Mucosa of gallbladder (tissue), 1 donor: ENCODE results near the gene IGFBP2. TPM values are rescaled to one million over a fixed set of nuclear protein-coding genes. Genes with fewer than 3 reads are reported as not detected.

Source experiments
- DNase-seq: peaks from one replicate; pipeline ENCODE4 v3.0.0-alpha.2; 2020; ENCODE audit warnings: low spot score
- total RNA-seq: library from RNA; stranded (reverse); gene quantifications from one replicate; pipeline ENCODE4 v1.2.1, GENCODE V29; 2021
- donor health status: DM: no; HTN: no; CAD: no.

IGFBP2 gene
- total RNA-seq, 1 donor from 2014 or later = 27.7 TPM

DNA sequence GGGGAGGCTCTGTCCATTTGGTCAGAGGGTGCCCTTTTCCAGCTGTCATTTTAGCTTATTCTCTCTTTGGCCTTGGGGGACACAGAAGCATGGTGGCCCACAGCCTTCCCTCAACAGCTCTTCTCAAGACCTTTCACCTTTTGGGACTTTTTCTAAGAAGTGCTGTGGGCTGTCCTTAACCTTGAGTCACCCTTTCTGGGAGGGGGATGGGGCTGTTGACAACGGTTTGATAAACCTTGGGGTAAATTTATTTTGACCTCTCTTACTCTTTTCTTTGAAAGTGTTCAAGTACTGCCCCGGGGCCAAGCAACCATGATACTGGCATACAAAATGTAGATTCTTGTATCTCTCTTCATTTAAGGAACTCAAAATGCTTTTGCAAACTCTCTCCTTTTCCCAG is 48.5 kb downstream of the IGFBP2 start:
- DNase-seq = no peak

DNA sequence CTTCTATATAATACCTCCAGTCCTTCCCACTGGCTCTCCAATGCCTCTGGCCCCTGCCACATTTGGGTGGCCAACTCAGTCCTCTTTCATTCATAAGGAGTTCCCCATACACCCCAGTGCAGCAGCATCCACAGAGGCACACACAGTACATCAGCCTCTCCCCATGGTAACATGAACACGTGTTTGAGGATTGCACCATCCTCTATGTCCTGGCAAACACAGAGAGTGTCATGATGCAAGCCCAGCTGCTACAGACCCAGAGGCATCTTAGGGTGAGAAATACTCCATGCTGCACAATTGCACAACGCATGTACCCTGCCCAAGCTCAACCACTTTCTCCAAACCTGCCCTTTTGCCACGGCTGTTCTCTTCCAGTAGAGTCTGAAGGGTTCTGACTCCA is 50.6 kb downstream of the IGFBP2 start:
- DNase-seq = peak; percentile 73

DNA sequence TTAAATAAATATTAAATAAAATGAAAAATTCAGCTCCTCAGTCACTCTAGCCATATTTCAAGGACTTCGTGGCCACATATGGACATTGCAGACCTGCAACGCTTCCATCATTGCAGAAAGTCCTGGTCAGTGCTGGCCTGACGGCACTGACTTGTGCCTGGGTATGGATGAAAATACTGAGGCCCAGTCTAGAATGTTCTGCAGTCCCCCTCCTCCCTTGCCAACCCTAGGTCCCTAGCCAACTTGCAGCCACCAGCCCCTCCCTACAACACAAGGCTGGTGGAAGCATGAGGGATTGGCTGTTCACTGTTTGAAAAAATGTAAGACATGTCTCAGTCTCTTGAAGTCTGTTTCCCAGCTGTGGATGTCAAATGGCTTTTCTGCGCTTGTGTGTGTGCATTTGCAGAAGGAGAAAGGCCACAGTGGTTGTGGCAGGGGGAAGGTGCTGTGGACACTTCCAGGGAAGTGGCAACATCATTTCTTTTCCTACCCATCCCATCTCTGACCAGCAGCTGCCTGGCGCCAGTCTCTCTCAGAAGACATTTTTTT is 52.2 kb downstream of the IGFBP2 start:
- DNase-seq = no peak

DNA sequence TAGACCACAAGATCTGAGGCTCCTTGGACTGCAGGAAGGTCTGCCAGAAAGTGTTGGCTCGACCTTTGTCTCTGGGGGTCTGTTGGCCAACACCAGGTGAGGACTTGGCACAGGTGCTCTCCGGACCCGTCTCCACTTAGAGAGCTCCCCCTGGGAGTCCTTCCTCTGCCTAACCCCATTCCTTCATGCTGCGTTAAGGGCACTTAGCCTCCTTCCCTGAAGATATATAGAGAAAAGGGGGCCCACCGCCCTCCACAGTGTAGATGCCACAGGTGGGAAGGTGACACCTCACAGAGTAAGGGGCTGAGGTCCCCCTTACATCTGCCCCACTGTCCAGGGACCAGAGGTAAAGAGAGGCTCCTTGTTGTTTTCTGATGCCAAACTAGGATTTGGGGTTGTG is 53.9 kb downstream of the IGFBP2 start:
- no peak for DNase-seq

DNA sequence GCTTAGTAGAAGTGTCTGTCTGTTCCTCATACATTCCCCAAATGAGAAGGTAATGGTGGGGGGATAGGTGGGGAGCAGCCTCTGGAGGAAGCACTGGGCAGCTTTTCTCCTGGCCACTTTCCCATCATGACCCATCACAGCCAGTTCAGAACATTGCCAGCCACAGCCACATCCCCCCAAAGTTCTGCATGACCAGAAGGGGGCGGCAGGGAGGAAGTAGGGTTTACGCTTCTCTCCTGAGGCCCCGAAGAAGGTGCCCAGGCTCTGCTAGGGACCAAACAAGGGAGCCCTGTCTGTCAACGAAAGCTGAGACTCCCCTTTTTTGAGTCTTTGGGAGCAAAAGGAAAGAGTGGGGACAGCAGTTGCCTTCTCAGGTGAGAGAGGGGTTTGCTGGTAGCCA is 54.4 kb downstream of the IGFBP2 start:
- no peak for DNase-seq

DNA sequence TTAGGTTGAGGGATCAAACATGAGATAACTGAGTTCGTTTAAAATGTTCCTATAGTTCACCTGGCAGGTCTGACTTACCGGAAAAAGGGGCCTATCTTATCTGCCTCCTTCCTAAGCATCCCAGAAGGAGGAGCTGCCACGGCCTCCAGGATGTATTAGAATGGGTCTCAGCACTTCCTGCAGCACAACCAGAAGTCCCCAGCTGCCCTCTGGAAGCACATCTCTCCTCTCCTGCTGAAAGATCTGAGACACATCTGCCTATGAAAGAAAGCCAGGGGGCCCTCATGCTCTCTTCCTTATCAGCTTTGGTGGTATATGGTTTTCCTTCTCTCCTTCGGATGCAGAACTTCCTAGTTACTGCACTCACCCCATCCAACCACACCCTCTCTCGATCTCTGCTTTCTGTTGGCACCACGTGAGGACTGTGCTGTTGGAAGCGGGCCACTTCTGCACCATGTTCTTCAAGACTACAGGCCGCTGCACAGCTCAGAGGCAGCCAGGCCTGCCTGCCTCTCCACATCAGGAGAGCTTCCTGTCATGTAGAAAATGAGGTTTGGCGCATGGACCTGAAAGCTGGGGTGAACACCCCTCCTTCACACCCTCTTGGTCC is 55.6 kb downstream of the IGFBP2 start:
- DNase-seq = no peak

DNA sequence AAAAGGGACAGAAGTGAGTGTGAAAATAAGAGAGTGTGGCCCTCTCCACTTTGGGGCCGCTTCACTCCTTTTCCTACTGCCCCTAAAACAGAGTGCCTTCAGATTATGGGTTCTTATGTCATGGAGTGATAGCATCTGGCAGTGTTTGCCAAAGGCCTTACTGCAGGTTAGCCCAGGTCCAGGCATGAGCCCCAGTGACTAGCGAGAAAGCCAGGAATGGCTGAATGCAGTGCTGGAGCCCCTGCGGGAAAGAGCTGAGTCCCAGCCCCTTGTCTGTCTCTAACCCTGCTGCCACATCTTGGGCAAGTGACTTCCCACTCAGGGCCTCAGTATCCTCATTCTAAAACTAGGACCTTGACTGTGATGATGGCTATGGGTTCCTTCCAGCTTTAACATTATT is 56.2 kb downstream of the IGFBP2 start:
- DNase-seq = no peak

DNA sequence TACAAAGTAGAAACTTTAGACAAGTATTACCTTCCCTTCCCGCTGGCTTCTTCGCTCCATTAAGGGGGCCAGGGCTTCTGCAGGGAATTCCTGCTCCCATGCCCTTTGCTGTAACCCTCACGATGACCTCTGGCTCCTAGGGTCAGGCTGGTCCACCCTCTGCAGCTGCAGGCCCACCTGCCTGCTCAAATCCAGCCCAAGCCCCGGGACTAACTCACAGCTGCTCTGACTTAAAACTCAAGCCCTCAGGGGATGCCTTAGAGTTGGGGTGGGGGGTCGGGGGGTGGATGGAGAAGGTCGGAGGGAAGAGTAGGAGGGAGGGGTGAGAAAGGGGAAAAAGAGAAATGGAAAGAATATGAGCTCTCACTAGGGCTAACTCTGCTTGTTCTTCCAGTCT is 57.2 kb downstream of the IGFBP2 start:
- no peak for DNase-seq

DNA sequence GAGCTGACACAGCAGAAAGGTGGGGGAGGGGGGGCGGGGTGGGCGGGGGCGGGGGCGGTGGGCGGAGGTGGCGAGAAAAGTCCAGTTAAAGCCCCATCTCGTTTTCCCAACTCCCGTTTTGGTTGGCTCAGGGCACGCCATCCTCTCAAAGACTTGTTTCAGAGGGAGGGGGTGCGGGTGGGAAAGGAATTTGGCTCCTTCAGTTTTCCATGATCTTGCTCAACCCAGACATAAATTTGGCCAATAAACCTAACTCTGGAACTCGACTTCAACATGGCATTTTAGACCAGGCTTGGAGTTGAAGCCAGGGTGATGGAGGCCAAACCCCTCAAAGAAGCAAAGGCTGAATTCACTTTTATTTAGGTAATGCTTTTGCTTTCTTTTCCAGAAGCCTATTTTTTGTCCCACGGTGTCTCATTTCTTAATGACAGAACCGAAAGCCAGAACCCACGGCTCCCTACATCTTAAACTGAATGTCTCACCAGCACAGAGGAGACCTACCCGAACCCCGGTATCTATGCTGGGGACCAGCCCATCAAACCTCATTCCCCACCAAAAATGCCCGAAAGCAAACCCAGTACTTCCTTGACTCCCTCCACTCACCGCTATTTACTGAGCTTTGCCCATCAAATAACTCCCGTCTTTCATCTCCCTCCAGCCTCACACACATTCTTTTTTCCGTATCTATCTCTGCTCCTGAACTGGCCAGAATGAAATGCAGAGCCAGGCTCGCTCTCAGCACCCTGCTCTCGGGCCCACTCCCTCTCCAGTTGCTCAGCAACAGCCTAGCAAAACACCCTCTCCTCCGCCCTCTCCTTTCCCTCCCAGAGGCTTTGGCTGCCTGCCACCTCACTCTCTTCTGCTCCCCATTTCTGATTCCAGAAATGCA is 57.9 kb downstream of the IGFBP2 start:
- DNase-seq = peak; percentile 58

DNA sequence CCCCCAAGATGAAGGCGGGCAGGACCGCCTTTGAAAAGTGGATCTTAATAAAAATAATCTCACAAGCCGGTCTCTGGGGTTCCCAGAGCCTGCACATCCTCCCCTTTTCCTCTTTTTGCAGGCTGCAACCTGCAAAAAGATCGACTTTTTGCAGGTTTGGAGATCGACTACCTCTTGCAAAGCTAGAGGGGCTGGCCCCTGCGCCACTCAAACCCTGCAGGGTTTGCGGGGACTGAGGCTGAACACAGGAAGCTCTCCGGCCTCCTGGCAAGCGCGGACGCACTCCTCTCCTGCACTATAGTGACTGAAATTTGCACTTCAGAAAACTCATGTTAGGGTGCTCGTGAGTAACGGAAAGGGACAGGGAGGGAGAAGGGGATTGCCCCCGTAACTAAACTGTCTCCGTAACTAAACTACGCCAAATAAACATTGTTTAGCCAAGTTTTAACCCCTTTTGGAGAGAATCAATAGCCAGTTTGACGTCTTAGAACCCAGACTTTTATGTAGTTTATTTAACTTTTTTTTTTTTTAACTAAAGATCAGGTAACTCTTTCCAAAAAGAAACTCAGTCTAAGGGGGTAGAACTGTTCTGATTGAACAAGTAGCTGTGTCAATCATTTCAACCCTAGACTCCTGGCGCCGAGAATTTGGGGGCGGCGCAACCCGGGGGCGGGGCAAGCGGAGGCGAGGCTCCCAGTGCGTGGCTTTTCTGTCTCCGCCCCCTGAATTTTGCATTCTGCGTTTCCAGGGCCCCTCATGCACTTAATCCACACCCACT is 59.6 kb downstream of the IGFBP2 start:
- DNase-seq = peak; percentile 76

DNA sequence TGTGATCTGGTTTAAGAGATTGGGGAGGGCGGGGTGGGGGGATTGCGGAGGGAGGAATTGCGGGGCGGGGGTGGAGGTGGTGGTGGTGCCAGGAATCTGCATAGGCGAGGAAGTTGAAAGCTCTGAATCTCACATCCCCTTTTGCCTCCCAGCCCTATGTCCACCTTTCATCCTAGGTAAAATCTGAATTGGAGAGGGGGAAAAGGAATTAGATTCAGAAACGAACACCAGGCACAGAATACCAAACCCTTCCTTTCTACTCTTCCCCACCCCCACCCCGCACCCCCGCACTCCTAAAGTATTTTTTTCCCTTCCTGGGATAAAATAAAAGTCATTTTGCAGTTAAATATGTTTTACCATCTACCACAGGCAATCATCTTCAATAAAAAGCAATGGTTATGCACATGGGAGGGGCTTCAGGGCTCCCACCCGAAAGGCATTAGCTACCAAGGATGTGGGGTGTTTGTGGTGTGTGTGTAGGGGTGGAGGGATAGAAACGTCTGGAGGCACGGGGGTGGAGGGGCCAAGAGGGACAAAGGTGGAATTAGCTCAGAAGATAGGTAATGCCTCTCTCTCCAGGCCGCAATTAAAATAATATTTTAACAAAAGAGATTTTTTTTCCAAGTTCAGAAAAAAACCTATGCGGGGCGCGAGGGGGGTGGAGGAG is 60.3 kb downstream of the IGFBP2 start:
- no peak for DNase-seq

DNA sequence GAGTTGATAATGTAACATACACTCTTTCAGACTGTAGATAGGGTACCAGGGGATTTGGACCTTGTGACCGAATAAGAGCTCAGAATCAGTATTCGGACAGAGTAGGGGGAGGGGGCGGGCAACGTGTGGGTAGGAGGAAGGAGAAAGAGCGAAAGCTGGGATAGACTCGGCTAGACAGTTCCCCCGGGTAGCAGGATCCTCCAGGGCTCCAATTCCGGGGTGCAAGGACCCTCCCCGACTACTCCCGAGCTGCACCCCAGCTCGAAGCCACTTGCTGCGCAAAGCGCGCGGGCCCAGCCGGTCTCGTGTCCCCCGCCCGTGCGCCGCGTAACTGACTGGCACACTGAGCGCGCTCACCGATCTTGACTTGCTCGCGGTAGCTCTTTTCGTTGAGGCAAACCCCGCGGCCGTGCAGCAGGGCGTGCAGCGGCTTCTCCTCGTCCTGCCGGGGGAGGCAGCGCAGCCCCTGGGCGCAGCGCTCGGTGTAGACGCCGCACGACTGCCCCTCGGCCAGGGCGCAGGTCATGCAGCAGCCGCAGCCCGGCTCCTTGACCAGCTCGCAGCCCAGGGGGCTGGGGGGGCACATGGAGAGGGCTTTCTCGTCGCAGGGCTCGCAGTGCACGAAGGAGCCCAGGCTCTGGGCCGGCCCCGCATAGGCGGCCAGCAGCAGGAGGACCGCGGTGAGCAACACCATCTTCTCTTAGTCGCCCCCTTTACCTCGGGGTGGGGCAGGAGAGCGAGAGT is 61.0 kb downstream of the IGFBP2 start:
- peak; percentile 28 for DNase-seq

DNA sequence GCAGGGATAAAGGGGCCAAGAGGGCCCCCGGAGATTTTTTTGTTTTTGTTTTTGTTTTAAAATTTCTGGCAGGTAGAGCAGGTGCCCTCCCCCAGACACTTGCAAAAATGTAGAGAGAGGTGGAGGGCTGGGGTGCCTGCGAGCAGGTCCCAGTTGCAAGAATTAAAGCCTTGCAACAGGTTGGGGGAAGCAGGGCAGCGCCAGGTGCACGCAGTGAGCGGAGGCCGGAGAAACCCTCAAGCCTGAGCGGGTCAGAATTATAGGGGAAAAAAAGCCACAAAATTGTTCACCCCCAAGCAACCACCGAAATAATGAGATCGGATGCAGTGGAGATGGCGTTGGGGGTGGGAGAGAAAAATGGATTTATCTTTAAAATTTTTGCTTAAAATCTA is 61.6 kb downstream of the IGFBP2 start:
- no peak for DNase-seq

DNA sequence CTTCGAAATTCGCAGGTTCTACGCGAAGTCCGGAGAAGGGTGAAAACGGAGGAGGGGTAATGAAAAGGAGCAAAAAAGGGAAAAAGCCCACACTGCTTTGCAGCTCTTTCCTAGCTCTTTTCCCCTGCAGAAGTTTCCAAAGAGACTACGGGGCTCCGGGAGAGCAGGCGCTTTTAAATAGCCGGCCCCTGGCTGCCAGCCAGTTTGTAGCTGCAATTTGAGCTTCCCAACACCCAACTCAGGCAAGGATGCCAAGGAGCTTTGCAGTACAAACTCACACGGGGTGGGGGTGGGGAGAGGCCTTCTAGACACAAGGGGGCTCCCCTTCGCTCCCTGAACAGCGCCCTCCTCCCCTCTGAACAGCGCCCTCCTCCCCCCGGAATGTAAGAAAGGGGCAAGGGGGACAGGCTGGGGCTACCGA is 62.2 kb downstream of the IGFBP2 start, which contains the start of gene IGFBP5:
Gene IGFBP5 (minus strand): TSS at position 149 of the 421 bp plus-strand sequence. CDS start 774 bp downstream, outside the sequence.
- DNase-seq = peak; percentile 79

DNA sequence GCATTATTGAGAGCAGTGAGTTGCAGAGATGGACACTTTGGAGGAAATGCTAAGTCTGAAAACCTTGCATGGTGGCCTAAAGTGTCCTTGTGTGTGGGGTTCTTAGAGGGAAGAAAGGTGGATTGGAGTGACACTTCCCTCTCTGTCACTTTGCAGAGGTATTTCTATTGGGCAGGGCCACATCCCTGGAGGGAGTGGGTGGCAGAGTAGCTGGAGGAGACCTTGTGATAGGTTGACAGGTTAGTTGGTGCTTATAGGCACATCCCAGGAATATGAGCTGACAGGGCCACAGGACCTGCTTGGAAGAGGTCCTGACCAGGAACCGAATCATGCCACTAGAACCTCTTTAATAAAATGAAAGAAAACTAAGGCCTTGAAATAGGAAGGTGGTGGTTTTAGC is 63.1 kb downstream of the IGFBP2 start:
- no peak for DNase-seq

DNA sequence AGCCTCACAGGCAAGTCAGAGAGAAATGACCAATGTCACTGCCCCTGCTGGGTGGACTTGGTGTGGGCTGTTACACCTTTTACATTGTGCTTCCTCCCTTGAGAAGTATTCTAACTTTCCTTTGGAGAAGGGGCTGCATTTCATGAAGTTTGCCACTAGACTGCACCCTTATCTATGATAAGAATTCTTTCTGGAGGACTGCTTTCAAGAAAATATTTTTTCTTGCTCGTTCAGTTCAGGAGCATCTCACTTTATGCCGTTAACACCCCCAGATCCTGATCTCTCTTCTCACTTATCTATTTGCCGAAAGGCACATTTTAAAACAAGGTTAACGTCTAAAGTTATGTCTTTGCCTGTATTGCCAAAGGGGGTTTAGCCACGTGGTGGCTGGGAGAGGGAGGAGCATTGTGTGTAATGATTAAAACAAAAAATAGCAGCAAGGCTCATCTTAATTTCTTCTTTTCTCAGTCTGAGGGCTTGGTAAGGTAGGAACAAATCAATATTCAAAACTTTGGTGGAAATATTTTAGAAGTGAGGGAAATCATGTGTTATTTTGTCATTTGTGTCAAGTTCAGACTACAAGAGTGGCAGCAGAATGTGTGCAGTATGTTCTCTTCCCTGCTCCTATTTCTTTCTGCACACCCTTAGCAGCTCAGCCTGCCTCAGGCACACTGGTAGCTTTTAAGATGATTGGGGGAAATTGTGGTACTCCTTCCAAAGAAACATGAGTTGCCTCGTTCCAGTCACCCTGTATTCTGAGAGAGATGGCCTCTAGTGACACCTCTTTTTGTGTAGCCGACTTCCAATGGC is 63.7 kb downstream of the IGFBP2 start:
- DNase-seq = no peak

DNA sequence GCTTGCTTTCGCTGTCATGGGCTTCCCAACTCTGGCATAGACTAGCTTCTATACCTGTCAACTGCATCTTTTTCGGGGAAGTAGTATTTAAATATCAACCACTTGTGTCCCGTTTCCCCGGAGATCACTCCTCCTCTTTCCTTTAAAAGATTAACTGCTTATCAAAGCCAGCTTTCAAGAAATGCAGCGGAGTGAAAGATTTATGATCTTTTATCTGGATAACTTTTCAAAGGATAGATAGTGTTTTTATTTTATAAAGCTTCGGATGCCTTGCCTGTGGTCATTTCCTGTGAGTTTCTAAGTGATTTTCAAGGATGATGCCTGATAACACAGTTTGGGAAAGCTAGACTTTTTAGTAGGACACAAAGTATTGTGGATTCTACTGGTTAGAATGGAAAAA is 65.1 kb downstream of the IGFBP2 start:
- DNase-seq = no peak

DNA sequence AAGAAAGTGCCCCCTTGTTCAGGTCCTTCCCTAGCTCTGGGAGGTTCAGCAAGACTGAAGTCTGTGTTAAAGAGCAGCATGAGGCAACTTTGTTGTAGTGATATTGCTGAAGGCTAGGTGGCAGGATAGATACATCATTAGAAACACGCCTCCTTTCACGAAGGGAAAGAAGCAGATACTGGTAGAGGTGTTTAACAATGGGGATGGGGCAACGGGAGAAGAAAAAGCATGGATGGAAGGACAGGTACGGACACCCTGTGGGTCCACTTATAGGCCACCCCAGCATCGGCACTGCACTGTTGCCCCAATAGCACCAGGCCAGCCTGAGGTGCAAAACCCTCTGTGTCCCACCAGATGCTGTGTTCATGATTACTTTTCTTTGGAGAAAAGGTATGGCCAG is 65.7 kb downstream of the IGFBP2 start:
- no peak for DNase-seq

DNA sequence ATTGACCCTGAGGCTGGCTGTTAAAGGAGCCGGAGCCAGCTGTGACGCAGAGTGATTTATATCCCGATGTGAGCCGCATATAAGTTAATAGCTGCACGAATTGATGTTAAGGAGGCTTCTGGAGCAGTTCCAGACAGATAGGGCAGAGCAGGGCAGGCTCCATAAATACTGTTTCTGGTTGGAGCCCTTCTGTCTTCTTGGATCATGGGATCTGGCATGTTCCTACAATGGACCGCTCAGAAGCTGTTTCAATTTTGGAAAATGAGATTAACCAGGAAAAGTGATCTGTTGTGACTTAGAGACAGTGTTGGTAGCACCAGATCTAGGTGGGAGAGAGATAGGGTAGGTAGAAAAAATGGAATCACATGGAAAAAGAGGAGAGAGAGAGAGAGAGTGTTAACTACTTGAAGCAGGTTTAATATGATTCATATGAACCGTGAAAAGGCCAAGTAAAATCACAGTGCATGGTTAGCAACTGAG is 66.9 kb downstream of the IGFBP2 start:
- DNase-seq = no peak

DNA sequence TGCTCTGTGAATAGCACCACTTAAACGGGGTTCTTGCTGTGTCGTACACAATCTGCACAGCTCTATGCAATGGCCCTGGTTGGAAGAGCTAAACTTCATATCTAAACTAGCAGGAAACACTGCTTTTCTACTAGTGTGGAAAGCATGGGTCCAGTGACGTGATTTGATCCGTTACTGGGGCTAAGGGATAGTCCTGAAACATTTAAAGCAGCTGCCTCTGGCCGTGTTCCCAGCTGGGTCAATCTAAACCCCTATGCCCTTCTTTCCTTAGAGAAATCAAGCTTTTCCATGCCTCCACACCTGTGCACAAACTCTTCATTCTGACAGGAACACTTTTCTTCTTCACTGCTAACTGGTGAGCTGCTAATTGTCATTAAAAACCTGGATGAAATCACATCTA is 67.6 kb downstream of the IGFBP2 start:
- no peak for DNase-seq
